ENCODE data around the gene DCBLD1. TPM values are rescaled to one million over a fixed set of nuclear protein-coding genes. Genes with fewer than 3 reads are reported as not detected.
A peak's percentile ranks its signal among the peaks of the same experiment; 100 is the strongest.

The DCBLD1 gene
- total RNA-seq, 3 donors from 2014 or later, result 1.5 to 1.9 (median 1.5) TPM

DNA sequence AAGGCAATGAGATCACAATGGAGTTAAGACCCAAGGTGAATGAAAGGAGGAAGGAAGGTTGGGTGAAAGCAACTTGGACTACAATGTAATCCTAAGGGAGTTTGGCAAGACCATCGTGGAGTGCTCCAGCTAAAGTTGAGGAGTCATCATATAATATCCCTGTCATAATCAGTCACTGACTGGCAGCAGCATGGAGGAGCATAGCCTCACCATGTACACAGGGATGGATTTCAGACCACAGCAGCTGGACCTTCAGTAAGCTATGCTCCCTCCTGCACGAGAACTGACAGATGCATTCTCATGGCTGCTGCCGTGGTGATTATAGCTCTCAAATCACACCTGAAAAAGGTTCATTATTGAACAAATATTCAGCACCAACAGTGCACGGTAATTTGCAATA lies 76.8 kb downstream of the DCBLD1 start:
- Mint-ChIP-seq H3K4me3 (no peak overlapping the region), H3K36me3 (ENCODE audit: insufficient read depth) (peaks cover 7% of the 10 kb centered on the region), H3K27me3 (ENCODE audit: low read depth) (no peaks in the 10 kb centered on the region), H3K4me1 (ENCODE audit: low read depth) (no peaks in the 10 kb centered on the region), H3K9me3 (no peaks in the 10 kb centered on the region)
- ATAC-seq (no peak), DNase-seq (no peak)

DNA sequence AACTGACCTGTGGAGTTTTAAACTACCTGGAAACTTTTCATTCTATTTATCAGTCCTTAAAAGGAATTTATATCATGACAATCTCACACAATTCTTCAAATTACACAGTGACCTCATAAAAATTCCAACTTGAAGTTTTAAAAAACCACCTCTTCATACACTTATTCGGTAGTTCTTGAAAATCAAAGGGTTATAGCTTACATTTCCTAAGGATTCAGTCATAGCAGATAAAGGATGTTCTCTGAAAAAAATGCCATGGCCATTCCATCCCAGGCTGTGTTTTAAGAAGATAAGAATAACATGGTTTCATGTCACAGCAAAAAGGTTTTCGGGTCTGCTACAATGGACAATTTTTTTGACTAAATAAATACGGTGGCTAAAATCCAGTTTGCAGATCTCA lies 78.7 kb downstream of the DCBLD1 start:
- DNase-seq (no peak), ATAC-seq (no peak)
- no peak overlapping the region for H3K4me3 Mint-ChIP-seq
- H3K4me1 Mint-ChIP-seq (ENCODE audit: low read depth), result no peaks in the 10 kb centered on the region
- H3K9me3 Mint-ChIP-seq, result no peaks in the 10 kb centered on the region
- H3K36me3 Mint-ChIP-seq (ENCODE audit: insufficient read depth), result peaks cover 10% of the 10 kb centered on the region
- no peaks in the 10 kb centered on the region for H3K27me3 Mint-ChIP-seq (ENCODE audit: low read depth)

DNA sequence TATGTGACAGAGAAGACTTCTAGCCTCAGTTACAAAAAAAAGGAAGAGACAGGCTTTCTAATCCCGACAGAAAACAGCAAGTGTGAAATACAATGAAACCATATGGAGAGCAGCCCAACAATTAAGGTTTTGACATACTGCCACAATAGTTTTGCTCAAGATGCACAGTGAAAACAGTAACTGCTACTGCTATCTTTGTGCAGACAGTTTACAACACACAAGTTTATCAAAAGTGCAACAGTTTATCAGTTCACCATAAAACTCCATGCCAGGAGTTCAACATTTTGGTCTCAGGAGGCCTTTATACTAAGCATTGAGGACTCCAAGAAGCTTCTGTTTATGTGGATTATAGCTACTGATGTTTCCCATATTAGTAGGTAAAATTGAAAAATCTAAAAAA lies 82.2 kb downstream of the DCBLD1 start:
- no peak overlapping the region for H3K4me3 Mint-ChIP-seq

DNA sequence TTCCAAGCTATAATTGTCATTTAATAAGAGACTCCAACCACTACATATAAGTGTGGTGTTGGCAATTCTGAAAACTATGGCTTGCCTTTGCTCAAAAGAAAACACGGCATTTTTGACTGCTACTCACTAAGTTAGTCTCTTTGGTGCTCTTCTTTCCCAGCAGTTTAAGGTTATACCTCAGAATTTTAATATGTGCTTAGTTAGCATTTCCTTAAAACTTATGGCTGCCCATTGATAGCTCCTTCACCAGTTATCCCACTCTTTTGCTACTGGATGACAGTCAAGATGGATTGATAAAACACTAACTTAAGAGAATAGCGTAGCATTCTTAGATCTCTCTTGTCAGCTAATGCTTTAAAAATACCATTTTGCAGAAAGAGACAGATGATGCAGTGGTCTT lies 85.8 kb downstream of the DCBLD1 start:
- no peaks in the 10 kb centered on the region for H3K27me3 Mint-ChIP-seq (ENCODE audit: low read depth)
- H3K9me3 Mint-ChIP-seq, result no peaks in the 10 kb centered on the region
- peaks cover 5% of the 10 kb centered on the region for H3K4me1 Mint-ChIP-seq (ENCODE audit: low read depth)
- ATAC-seq, result no peak
- no peak overlapping the region for H3K4me3 Mint-ChIP-seq
- no peak for DNase-seq
- H3K36me3 Mint-ChIP-seq (ENCODE audit: insufficient read depth), result peaks cover 24% of the 10 kb centered on the region

More for the DNA sequence above, 82.2 kb downstream of the DCBLD1 start:
- H3K27me3 Mint-ChIP-seq (ENCODE audit: low read depth), result no peaks in the 10 kb centered on the region
- no peak for DNase-seq
- no peak for ATAC-seq
- H3K4me1 Mint-ChIP-seq (ENCODE audit: low read depth), result peaks cover 5% of the 10 kb centered on the region
- no peaks in the 10 kb centered on the region for H3K9me3 Mint-ChIP-seq
- H3K36me3 Mint-ChIP-seq (ENCODE audit: insufficient read depth), result peaks cover 17% of the 10 kb centered on the region

DNA sequence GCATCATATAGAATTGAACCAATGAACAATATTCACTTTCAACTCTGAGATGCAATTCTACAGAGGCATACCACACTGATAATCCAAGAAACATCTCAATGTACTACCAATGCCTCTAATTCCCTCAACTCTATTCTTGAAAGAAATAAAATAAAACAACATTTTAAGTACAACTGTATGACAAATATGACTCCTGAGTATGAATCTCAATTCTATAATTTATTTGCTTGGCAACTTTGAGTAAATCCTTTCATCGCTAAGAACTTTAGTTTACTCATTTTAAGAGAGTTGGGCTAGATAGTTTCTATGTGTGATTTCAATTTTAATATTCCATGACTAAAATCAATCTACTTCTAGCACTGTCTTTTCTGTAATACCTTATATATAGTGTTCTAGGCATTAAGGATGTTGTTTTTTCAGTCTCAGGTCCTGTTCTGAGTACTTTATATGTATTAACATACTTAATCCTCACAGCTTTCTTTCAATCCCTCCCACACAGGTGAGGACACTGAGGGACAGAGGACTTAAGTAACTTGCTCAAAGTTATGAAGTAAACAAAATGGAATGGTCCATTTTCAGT lies 86.4 kb downstream of the DCBLD1 start:
- Mint-ChIP-seq H3K4me1 (ENCODE audit: low read depth) (peaks cover 5% of the 10 kb centered on the region), H3K9me3 (no peaks in the 10 kb centered on the region), H3K36me3 (ENCODE audit: insufficient read depth) (peaks cover 27% of the 10 kb centered on the region), H3K4me3 (no peak overlapping the region), H3K27me3 (ENCODE audit: low read depth) (no peaks in the 10 kb centered on the region)
- ATAC-seq (peak; percentile 76 to 90), DNase-seq (no peak)

DNA sequence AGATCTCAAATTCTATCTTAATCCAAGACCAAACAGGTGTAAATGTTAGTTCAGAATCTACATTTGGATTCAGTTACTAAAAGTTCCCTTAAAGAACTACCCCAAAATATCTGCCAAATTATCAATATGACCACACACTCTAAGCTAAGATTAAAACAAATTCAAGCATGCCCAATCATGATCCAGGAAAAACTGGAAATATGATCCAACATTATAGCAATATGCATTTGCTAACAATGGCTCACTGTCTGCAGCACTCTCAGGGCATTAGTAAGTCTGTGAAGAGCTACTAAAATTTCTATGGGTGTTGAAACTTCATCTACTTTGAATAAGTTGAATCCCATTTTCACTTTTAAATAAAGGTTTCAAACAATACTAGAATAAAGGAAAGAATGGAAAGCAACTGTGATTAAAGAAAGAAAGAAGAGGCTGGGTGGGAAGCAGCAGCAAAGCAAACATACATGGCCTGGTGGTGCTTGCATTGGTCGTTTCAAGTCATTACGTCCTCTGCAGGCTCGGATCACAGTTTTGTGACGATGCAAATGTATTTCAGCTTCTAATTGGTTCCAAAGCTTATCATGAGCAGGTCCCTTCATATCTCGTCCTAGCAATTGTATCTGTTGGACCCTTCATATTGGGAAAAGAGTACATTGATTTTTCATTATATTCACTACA lies 90.7 kb downstream of the DCBLD1 start:
- DNase-seq (no peak), ATAC-seq (no peak)
- H3K9me3 Mint-ChIP-seq, result no peaks in the 10 kb centered on the region
- H3K27me3 Mint-ChIP-seq (ENCODE audit: low read depth), result no peaks in the 10 kb centered on the region
- H3K4me1 Mint-ChIP-seq (ENCODE audit: low read depth), result peaks cover 5% of the 10 kb centered on the region
- no peak overlapping the region for H3K4me3 Mint-ChIP-seq
- peaks cover 27% of the 10 kb centered on the region for H3K36me3 Mint-ChIP-seq (ENCODE audit: insufficient read depth)

DNA sequence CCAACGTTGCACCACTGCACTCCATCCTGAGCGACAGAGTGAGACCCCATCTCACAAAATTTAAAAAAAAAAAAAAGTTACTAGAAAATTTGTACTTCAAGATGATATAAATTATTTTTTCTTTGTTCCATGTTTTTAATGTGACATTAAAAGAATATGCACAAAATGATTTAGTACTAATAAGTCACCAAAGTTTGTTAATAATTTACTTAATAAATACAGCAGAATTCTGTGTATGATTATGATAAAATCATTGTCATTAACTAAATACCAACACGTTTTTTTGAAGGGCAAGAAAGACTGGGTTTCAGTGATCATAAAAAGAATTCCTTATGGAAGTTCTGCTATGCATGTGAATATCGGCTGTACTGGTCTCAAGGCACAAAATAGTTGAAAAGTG lies 91.7 kb downstream of the DCBLD1 start:
- Mint-ChIP-seq H3K4me3 (no peak overlapping the region), H3K4me1 (ENCODE audit: low read depth) (peaks cover under 1% of the 10 kb centered on the region), H3K36me3 (ENCODE audit: insufficient read depth) (peaks cover 27% of the 10 kb centered on the region), H3K27me3 (ENCODE audit: low read depth) (no peaks in the 10 kb centered on the region), H3K9me3 (no peaks in the 10 kb centered on the region)
- ATAC-seq (no peak), DNase-seq (no peak)

DNA sequence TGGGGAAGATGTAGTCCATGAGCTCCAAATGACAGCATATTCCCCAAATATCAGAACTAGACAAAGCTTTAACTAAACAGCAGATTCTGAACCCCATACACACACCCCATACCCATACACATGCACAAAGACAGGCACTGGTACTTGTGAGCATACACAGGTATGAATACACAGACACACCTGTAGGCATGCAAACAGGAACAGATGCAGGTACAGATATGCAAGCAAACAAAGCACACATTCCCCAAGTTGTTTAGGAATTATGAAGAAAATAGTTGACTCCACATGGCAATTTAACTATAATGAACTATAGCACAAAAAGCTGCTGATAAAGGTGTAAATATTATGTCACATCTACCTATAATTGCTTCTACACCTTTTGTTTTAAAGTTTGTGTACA lies 103.2 kb downstream of the DCBLD1 start:
- no peak overlapping the region for H3K4me3 Mint-ChIP-seq
- no peaks in the 10 kb centered on the region for H3K27me3 Mint-ChIP-seq (ENCODE audit: low read depth)
- DNase-seq, result no peak
- ATAC-seq, result no peak
- peaks cover 31% of the 10 kb centered on the region for H3K4me1 Mint-ChIP-seq (ENCODE audit: low read depth)
- peaks cover 28% of the 10 kb centered on the region for H3K36me3 Mint-ChIP-seq (ENCODE audit: insufficient read depth)
- H3K9me3 Mint-ChIP-seq, result no peaks in the 10 kb centered on the region

DNA sequence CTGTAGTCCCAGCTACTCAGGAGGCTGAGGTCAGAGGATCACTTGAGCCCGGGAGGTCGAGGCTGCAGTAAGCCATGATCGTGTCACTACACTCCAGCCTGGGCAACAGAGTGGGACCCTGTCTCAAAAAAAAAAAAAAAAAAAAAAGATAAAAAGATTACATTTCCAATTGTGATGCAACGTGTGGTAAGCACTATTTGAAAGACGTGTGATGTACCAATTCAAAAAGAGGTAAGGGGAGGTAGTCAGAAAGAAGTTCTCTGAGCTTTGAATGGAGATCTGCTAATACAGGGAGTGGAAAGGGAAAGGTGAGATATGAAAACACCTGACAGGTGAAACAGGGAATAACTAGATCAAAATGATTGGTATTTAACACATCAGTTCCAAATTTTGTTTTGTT lies 108.0 kb downstream of the DCBLD1 start:
- Mint-ChIP-seq H3K27me3 (ENCODE audit: low read depth) (no peaks in the 10 kb centered on the region), H3K36me3 (ENCODE audit: insufficient read depth) (peaks cover 20% of the 10 kb centered on the region), H3K9me3 (no peaks in the 10 kb centered on the region), H3K4me3 (no peak overlapping the region), H3K4me1 (ENCODE audit: low read depth) (peaks cover 22% of the 10 kb centered on the region)
- ATAC-seq (no peak), DNase-seq (no peak)

DNA sequence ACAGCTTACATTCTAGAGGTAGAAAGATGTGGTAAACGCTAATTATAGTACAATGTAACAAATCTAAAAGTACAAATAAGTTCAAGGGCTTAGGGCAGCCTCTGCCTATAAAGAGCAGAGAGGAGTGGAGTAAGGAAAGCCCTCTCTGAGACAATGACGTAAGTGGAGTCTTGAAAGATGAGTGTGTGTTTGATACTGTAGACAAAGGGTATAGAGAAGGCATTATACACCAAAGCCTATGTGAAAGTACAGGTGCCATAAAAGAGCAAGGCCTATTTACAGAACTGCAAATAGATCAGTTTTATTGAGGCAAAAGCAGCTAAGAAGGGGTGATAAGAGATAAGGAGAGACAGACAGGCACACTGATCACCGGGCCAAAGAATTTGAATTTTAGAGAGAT lies 108.9 kb downstream of the DCBLD1 start:
- ATAC-seq (no peak), DNase-seq (no peak)
- H3K4me3 Mint-ChIP-seq, result no peak overlapping the region
- peaks cover 28% of the 10 kb centered on the region for H3K36me3 Mint-ChIP-seq (ENCODE audit: insufficient read depth)
- H3K27me3 Mint-ChIP-seq (ENCODE audit: low read depth), result no peaks in the 10 kb centered on the region
- peaks cover 24% of the 10 kb centered on the region for H3K4me1 Mint-ChIP-seq (ENCODE audit: low read depth)
- no peaks in the 10 kb centered on the region for H3K9me3 Mint-ChIP-seq

DNA sequence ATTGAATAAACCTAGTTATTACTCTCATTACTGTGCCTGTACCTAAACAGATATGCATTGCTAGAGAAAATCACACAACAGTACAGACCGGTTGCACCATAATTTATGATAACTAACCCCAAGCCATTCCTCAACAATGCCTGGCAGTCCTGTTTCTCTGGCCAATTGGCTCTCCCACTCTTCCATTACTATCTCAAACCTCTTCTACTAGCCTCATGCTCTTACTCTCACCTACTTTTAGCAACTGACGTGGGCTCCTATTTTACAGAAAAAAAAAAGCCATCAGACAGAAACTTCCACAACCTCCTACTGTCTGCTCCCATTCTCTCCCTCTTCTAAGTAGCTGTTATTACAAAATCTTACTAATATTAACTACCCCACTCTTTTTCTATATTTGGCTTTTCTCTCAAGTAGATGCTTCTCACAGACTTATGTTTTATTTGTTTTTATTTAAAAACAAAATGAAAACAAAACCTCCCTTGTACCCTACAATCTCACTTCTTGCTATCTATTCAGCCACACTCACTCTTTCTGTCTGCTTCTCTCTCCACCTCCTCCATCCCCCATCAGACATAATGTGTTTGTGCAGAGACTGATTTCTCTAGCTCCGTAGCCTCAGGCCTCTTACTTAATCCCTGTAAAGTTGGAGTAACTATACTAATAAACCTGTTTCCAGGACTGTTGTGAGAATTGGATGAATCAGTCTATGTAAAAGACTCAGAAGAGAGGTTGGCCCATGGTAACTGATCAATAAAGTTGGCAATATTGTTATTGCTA lies 110.7 kb downstream of the DCBLD1 start:
- H3K36me3 Mint-ChIP-seq (ENCODE audit: insufficient read depth), result peaks cover 33% of the 10 kb centered on the region
- no peaks in the 10 kb centered on the region for H3K27me3 Mint-ChIP-seq (ENCODE audit: low read depth)
- H3K9me3 Mint-ChIP-seq, result no peaks in the 10 kb centered on the region
- no peak for DNase-seq
- no peak overlapping the region for H3K4me3 Mint-ChIP-seq
- peaks cover 30% of the 10 kb centered on the region for H3K4me1 Mint-ChIP-seq (ENCODE audit: low read depth)
- no peak for ATAC-seq

DNA sequence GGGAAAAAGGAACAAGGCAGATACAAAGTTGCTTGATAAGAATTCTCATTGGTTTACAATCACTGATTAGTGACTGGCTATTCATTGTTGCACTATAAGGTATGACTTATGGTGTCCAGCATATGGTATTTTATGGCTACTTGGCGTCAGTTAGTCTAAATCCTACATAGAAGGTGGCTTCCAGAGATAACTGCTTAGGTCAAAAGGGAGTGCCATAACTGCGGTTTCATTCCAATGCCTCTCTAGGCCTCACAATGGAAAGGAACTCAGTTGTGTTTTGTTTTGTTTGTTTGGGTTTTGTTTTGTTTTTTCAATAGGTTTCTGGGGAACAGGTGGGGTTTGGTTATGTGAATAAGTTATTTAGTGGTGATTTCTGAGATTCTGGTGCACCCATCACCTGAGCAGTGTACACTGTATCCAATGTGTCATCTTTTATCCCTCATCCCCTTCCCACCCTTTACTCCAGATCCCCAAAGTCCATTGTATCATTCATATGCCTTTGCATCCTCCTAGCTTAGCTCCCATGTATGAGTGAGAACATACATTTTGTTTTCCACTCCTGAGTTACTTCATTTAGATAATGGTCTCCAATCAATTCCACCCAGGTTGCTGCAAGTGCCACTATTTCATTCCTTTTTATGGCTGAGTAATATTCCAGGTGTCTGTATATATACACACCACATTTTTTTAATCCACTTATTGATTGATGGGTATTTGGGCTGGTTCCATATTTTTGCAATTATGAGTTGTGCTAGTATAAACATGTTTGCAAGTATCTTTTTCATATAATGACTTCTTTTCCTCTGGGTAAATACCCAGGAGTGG lies 112.8 kb downstream of the DCBLD1 start:
- Mint-ChIP-seq H3K27me3 (ENCODE audit: low read depth) (no peaks in the 10 kb centered on the region), H3K4me3 (no peak overlapping the region), H3K9me3 (no peaks in the 10 kb centered on the region), H3K4me1 (ENCODE audit: low read depth) (peaks cover 43% of the 10 kb centered on the region), H3K36me3 (ENCODE audit: insufficient read depth) (peaks cover 30% of the 10 kb centered on the region)
- DNase-seq (no peak), ATAC-seq (no peak)

DNA sequence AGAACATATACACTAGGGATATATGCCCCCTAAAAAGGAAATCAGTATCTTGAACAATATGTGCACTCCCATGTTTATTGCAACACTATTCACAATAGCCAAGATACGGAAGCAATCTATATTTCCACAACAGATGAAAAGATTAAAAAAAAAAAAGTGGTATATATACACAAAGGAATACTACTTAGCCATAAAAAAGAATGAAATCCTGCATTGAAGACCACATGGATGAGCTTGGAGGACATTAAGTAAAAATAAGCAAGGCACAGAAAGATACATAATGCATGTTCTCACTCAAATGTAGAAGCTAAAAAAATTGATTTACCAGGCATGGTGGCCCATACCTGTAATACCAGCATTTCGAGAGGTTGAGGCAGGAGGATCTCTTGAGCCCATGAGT lies 115.3 kb downstream of the DCBLD1 start:
- no peak for DNase-seq
- Mint-ChIP-seq H3K9me3 (no peaks in the 10 kb centered on the region), H3K4me1 (ENCODE audit: low read depth) (peaks cover 46% of the 10 kb centered on the region), H3K4me3 (no peak overlapping the region), H3K36me3 (ENCODE audit: insufficient read depth) (peaks cover 25% of the 10 kb centered on the region), H3K27me3 (ENCODE audit: low read depth) (no peaks in the 10 kb centered on the region)
- no peak for ATAC-seq
